ACHN (cell line): Measurements from ENCODE around the gene CCDC185.
A peak's percentile ranks its signal among the peaks of the same experiment; 100 is the strongest.

Source experiments
- DNase-seq: peaks from one replicate; pipeline ENCODE4 v3.0.0-alpha.2; 2015
- in situ Hi-C: cut with HindIII; loops from 2 replicates; pipeline ENCODE4 v1.10.0; 2017; ENCODE audit warnings: low sequenced_read_pairs, low pct_ligation_motif_present, low pct_unique_long_range_greater_than_20kb

The CCDC185 gene

GRCh38 chr1:223393275-223394214 is at the start of gene CCDC185:
CCDC185 (plus strand) TSS chr1:223393415; CDS start chr1:223393476, 61 bp downstream.
- in situ Hi-C loops: no loop called here
- DNase-seq: no peak

- in situ Hi-C loops: no loop called here
- DNase-seq: no peak
Measured at GRCh38 chr1:223343692-223344091, 49.5 kb upstream of the CCDC185 start.

DNA sequence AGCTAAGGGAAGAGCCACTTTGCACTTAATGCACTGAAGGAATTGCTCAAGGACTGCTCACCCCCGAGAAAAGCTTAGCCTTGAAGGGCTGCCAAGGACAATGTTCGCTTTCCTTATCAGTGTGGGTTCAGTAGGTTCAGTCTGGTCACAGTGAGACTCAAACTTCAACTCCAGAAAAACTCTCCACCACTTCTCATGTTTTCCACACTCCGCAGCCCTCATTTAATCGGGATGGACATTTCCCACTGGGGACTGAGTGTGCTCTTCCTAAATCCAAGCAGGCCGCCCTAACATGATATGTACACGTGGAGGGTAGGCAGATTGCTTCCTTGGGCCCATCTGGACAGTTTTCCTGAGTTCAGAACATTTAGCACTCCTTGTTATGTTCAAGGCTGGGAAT is 48.7 kb upstream of the CCDC185 start:
- in situ Hi-C loops: no loop called here

DNA sequence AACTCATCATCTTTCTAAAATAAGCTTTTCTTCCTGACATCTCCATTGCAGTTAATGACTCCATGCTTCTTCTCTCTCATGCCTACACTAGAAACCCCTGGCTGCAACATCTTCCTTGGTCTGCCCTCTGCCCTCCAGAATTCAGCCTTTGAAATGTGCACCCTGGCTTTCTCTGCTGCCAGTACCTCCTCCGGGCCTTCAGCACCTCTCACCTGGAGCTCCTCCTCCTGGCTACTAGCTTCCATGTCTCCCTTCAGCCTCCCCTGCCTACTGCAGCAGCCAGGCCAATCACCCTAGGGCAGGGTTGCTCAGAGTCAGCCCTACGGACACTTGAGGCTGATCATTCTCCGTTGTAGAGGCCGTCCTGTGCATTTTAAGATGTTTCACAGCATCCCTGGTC is 47.5 kb upstream of the CCDC185 start:
- in situ Hi-C loops: no loop called here
- DNase-seq: no peak

More for the DNA sequence above, 48.7 kb upstream of the CCDC185 start:
- DNase-seq: no peak

DNA sequence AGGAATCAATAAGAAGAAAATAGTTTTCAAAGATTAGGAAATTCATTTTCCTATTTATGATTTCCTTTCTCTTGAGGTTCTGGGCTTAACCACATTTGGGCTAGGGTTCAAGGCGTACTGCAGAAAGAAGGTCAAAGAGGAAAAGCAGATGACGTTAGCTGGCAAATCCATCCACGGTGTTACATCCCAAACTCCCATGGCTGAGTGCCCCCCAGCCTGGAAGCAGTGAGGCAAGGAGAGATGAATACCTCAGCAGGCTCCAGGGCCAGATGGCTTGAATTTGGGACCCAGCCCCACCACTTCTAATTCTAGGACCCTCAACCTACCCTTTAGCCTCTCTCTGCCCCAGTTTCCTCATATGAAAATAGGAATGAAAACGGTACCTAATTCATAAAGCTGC is 46.9 kb upstream of the CCDC185 start:
- in situ Hi-C loops: no loop called here
- DNase-seq: no peak

- in situ Hi-C loops: no loop called here
- no peak for DNase-seq
Measured at GRCh38 chr1:223347583-223347982, 45.6 kb upstream of the CCDC185 start.

GRCh38 chr1:223348439-223348838 is 44.8 kb upstream of the CCDC185 start:
- DNase-seq: no peak
- in situ Hi-C loops: no loop called here

DNA sequence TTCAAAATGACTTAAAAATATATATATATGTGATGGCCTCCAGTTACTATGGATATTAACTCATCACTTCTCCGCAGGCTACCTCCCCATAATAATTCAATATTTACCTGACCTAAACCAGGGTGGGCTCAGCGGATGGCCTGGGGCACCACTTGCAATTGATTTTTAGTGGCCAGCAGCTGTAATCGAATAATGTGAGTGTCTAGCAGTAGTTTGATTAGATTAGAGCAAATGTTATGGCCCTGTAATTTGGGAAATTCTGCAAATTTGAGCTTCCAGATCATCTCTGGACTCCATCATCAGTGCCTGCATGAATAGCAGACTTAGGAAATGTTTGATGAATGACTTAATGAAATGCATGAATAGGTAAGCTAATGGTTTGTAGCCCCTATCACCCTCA is 44.0 kb upstream of the CCDC185 start:
- in situ Hi-C loops: no loop called here
- no peak for DNase-seq

- in situ Hi-C loops: no loop called here
- DNase-seq: no peak
Measured at GRCh38 chr1:223350361-223350908, 42.8 kb upstream of the CCDC185 start.

DNA sequence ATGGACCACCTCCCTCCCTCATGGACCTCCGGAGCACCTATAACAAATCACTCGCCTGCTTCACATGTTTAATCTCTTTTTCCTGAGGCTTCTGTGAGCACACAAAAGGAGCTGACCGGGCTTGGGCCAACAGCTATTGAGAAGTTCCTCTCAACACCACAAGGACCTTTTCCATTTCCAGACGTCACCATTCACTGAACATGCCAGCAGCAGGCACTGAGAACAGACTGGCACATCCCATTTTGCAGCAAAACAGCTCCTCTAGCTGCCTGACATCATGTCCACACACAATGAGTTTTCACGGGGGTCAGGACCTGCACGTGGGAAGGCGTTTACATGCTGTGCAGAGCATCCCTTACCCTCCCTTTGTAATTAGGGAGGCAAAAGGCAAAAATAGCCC is 40.3 kb upstream of the CCDC185 start:
- no peak for DNase-seq
- in situ Hi-C loops: no loop called here

GRCh38 chr1:223353939-223354338 is 39.3 kb upstream of the CCDC185 start:
- DNase-seq: no peak
- in situ Hi-C loops: no loop called here

DNA sequence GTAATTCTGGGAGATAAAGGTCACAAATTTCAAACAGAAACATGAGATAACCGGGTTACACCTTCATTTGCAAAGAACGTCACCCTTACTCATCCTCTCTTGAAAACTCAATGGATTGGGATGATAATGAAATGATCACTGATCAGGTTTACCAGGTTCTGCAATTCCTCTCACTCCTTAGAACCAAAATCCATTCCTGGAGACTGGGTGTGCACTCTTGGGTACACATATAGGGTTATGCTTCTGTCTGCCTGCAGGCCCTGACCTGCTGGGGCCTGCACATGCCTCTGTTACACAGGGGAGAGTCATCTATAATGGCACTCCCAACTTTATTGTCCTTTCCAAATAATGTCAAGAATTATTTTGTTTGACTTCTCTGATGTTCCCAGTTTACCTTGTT is 37.5 kb upstream of the CCDC185 start:
- no peak for DNase-seq
- in situ Hi-C loops: no loop called here

DNA sequence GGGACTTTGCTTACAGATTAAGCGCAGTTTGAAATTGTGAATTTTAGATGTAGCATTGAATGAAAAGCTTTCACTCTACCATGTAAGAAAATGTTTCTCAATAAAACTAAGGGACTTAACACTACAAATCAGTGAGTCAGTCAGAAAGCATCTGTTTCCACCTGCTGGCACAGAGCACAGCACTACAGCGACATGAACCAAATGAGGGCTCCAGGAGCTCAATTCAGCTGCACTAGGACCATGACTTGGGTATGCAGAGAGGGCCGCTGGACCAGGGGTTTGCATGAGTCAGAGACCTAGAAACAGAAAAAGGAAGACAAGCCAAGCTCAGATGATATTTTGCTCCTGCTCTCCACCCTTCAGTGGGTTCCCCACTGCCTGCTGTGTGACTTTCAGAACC is 34.4 kb upstream of the CCDC185 start:
- peak; percentile 11 for DNase-seq
- in situ Hi-C loops: no loop called here

GRCh38 chr1:223363057-223363855 is 30.0 kb upstream of the CCDC185 start:
- in situ Hi-C loops: no loop called here
- DNase-seq: no peak

DNA sequence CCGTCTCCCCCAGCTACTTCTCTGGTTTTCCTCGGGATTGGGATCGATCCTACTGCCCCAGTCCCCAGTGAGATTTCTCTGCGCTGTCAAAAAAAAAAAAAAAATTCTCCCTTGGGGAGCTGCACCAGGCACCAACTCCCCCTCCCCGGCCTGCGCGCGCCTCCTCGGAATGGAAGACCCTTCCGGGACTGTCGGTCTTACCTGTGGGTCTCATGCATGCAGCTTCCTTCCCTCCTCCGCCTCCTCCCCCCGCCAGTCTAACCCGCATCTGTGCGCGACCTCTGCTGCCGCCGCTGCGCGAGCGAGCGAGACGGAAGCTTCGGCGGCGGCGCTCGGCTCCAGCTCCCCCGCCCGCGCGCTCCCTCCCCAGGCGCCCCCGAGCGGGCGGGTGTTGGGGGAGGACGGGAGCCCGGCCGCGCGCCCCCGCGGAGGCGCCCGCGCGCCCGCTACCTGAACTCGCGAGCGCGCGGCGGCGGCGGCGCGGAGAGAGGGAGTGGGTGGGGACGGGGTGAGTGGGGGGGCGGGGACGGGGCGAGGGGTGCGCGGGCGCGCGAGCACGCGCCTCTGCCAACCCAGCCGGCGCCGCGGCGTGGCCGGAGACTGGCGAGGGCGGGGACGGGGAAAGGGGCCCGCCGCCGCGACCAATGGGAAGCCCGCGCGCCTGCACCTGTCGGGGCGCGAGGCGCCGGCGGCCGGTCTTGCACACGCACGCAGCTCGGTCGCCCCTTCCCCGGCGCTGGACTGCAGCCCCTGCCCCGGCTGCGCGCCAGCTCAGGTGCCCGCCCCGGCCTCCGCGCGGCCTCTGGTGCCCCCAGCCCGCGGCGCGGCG is 29.1 kb upstream of the CCDC185 start, which contains the start of gene SUSD4:
TSS of gene SUSD4 (minus strand) at position 321 of the 829 bp plus-strand sequence. CDS start 751 bp downstream, outside the sequence.
- in situ Hi-C loops: no loop called here

DNA sequence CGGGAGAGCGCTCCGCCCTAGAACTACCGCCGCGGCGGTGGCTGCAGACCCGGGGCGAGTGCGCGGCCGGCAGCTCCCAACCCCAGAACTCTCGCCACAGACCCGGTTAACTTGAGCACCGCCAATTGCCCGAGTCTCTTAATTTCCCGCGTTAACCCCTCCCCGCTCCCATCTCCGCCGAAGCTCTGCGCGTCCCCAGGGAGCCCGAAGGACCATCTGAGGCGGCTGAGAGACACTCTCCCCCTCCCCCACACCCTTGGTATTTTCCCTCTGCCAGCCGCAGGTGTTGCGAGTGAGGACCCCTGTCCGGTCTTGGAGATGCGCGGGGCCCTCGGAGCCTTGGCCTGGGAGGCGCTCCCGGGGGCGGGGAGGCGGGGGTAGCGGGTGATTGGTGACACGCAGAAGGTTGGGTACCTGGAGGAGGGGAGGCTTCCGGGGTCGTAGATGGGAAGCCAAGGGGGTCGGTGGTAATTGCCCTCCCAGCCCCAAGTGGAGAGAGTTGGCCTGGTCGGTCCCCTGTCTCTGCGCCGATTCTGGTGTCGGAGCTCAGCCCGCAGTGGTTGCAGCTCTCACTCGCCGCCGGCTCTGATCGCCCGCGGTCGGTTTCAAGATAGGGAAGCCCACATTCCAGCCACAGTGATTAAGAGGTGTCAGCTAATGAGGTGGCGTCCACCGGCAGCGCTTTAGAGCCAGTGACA is 28.4 kb upstream of the CCDC185 start:
- no peak for DNase-seq
- in situ Hi-C loops: no loop called here

More for the DNA sequence above, 29.1 kb upstream of the CCDC185 start, which contains the start of gene SUSD4:
- DNase-seq: peak; percentile 46

GRCh38 chr1:223374064-223374610 is 19.1 kb upstream of the CCDC185 start:
- in situ Hi-C loops: no loop called here
- no peak for DNase-seq
